Measurements from ENCODE around the gene MAPK8IP2.
"Not testable (repeated sequence)": the region's sequence is repeated elsewhere in the genome, so short reads cannot be mapped to it uniquely, and the experiment has no call there.

Gene MAPK8IP2

DNA sequence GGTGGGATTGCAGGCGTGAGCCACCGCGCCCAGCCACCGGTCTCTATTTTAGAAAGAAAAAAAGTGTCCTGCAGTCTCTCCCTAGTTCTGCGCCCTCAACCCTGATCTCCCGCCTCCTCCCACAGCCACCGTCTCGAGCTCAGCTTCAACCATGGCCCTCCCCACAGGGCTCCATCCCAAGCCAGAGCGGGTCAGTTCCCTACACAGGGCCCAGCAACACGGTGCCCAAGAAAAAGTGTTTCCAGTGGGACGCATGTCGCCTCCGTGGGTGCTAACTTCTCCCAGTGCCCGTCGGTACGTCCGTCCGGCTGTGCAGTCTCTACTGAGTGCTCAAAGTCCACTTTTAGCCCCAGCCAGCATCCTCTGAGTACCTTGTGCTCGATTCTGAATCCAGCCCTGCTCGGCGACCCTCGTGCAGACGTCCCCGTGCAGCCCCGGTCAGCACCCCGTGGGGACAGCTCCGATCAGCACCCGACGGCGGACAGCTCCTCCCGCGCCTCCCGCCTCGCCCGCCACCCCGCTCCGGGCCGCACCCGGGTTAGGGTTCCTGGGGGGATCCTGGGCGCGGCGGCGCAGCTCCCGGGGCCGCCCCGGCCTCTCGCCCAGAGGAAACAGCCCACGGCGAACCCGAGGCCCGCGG is 657 bp upstream of the MAPK8IP2 start:
- DNase-seq (ENCODE audit: low read depth in 3 of 3, low spot score in 1 of 3), result peak in 2 of 3 donors; percentile 30 to 52

- DNase-seq (ENCODE audit: low read depth in 3 of 3, low spot score in 1 of 3), result no peak
These were observed 525 bp downstream of the MAPK8IP2 start for GRCh38 chr22:50600967-50601668.

GRCh38 chr22:50601669-50602337 is 1.2 kb downstream of the MAPK8IP2 start:
- DNase-seq (ENCODE audit: low read depth in 3 of 3, low spot score in 1 of 3), result no peak

GRCh38 chr22:50602338-50602700 is 1.7 kb downstream of the MAPK8IP2 start:
- no peak for DNase-seq (ENCODE audit: low read depth in 3 of 3, low spot score in 1 of 3)

DNA sequence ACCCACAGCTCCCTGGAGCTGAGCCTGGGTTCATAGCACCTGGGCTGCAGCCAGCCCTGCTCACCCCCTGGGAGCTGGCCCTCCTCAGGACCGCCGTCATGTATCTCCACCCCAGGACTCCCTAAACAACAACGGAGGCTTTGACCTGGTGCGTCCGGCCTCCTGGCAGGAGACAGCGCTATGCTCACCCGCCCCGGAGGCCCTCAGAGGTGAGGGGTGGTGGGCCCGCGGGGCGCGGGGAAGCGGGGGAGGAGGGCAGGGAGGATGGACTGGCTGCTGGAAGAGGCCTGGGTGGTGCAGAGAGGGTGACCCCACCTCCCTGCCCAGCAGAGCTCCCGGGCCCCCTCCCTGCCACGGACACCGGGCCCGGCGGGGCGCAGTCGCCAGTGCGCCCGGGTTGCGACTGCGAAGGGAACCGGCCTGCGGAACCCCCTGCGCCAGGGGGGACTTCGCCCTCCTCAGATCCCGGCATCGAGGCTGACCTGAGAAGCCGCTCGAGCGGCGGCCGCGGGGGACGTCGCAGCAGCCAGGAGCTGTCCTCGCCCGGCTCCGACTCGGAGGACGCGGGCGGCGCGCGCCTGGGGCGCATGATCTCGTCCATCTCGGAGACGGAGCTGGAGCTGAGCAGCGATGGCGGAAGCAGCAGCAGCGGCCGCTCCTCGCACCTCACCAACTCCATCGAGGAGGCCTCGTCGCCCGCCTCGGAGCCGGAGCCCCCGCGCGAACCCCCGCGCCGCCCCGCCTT is 3.1 kb downstream of the MAPK8IP2 start:
- no peak for DNase-seq (ENCODE audit: low read depth in 3 of 3, low spot score in 1 of 3)

DNA sequence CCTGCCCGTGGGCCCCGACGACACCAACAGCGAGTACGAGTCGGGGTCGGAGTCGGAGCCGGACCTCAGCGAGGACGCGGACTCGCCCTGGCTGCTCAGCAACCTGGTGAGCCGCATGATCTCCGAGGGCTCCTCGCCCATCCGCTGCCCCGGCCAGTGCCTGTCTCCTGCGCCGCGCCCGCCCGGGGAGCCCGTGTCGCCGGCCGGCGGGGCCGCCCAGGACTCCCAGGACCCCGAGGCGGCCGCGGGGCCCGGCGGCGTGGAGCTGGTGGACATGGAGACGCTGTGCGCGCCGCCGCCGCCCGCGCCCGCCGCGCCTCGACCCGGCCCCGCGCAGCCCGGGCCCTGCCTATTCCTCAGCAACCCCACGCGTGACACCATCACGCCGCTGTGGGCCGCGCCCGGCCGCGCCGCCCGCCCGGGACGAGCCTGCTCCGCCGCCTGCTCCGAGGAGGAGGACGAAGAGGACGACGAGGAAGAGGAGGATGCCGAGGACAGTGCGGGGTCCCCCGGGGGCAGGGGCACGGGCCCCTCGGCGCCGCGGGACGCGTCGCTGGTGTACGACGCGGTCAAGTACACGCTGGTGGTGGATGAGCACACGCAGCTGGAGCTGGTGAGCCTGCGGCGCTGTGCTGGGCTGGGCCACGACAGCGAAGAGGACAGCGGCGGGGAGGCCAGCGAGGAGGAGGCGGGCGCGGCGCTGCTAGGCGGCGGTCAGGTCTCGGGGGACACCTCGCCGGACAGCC is 3.8 kb downstream of the MAPK8IP2 start:
- DNase-seq (ENCODE audit: low read depth in 3 of 3, low spot score in 1 of 3), result no peak

DNA sequence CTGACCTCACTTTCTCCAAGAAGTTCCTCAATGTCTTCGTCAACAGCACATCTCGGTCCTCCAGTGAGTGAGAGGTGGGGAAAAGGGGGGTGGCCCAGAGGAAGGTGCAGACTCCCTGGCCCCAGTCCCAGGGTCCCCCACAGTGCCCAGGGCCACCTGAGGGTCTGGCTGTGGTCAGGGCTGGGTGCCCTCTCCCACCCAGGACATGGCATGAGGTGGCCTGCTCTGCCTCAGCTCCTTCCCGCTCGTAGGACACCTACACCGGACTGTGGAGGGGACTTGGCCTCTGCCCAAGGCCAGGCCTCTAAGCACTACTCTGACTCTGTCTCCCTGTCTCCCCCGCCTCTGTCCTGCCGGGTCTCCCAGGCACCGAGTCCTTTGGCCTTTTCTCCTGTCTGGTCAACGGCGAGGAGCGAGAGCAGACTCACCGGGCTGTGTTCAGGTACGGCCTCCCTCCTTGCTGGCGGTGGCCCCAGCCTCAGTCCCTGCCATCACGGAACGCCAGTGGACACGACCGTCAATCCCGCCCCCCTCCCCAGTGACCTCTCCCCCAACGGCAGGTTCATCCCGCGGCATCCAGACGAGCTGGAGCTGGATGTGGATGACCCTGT is 4.5 kb downstream of the MAPK8IP2 start:
- DNase-seq (ENCODE audit: low read depth in 3 of 3, low spot score in 1 of 3), result no peak

DNA sequence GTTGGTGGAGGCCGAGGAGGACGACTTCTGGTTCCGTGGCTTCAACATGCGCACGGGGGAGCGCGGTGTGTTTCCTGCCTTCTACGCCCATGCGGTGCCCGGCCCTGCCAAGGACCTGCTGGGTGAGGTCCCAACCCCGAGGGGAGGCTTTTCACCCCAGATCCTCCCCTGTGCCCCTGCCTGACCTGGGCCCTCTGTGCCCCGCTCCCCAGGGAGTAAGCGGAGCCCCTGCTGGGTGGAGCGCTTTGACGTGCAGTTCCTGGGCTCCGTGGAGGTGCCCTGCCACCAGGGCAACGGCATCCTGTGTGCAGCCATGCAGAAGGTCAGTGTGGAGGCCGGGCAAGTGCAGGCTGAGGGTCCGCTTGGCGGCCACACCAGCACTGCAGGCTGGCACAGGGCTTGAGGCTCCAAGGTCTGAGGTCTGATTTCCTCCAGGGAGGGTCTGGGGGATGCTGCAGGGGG is 5.1 kb downstream of the MAPK8IP2 start:
- DNase-seq (ENCODE audit: low read depth in 3 of 3, low spot score in 1 of 3), result no peak

DNA sequence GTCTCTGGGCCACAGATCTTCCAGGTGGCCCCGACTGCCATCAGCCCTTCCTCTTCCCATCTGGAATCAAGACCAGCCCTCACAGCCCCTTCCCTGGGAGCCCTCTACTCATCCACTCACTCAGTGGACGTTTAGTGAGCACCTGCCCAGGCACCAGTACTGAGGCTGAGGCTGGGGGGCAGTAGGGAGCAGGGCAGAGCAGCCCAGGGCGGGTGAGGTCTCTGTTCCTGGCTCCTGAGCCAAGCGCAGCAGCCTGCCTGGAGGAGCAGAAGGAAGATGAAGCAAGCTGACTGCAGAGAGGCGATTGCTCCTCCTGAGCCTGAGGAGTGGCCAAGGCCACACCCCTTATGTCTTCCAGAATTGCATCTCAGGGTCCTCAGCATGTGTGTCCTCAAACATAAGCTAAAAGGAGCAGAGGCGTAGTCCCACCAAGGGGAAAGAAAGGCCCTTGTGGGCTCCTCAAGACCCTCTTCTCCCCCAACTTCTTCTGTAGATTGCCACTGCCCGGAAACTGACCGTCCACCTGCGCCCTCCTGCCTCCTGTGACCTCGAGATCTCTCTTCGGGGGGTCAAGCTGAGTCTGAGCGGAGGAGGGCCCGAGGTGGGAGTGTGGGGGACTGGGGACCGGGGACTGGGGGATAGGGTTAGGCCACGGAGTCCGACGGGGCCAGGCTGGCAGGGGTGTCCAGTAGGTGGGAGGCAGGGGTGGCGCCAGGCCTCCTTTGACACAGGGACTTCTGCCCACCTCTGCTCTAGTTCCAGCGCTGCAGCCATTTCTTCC is 5.8 kb downstream of the MAPK8IP2 start:
- DNase-seq (ENCODE audit: low read depth in 3 of 3, low spot score in 1 of 3), result no peak

- no peak for DNase-seq (ENCODE audit: low read depth in 3 of 3, low spot score in 1 of 3)
These were observed 6.5 kb downstream of the MAPK8IP2 start for GRCh38 chr22:50606946-50607658.

- no peak for DNase-seq (ENCODE audit: low read depth in 3 of 3, low spot score in 1 of 3)
These were observed 7.0 kb downstream of the MAPK8IP2 start for GRCh38 chr22:50607659-50608020.

DNA sequence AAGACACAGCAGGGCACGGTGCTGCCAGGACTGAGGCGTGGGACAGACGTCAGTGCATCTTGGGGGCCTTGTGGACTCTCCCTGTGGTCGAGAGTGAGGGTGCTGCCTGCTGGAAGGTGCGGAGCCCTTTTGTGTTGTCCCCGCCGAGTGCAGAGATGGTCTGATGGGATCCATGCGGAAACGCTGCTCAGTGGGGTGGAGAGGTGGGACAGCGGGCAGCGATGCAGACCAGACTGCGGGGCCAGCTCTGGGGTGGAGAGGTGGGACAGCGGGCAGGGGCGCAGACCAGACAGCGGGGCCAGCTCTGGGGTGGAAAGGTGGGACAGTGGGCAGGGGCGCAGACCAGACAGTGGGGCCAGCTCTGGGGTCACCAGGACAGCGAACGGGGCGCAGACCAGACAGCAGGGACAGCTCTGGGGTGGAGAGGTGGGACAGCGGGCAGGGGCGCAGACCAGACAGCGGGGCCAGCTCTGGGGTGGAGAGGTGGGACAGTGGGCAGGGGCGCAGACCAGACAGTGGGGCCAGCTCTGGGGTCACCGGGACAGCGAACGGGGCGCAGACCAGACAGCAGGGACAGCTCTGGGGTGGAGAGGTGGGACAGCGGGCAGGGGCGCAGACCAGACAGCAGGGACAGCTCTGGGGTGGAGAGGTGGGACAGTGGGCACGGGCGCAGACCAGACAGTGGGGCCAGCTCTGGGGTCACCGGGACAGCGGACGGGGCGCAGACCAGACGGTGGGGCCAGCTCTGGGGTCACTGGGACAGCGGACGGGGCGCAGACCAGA is 7.7 kb downstream of the MAPK8IP2 start:
- DNase-seq (ENCODE audit: low read depth in 3 of 3, low spot score in 1 of 3), result not testable (repeated sequence)

DNA sequence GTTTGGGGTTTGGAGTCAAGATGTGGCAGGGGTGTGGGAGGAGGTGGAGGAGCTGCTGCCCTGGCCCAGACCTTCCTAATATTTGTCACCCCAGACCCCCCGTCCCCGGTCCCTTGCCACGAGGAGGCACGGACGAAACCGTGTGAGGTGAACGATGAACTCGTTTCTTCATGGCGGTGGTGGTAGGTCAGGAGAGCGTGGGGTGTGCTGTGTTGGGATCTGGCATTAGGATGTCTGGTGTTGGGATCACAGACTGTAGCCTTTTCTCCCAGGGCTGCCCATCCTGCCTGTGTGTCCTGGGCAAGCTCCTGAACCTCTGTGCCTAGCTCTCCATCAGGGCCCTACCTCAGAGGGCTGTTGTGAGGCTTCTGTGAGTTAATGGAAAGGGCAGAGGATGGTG is 8.4 kb downstream of the MAPK8IP2 start:
- DNase-seq (ENCODE audit: low read depth in 3 of 3, low spot score in 1 of 3), result no peak

- no peak for DNase-seq (ENCODE audit: low read depth in 3 of 3, low spot score in 1 of 3)
These were observed 9.0 kb downstream of the MAPK8IP2 start for GRCh38 chr22:50609599-50609998.

GRCh38 chr22:50610041-50610451 is 9.5 kb downstream of the MAPK8IP2 start:
- DNase-seq (ENCODE audit: low read depth in 3 of 3, low spot score in 1 of 3), result no peak

DNA sequence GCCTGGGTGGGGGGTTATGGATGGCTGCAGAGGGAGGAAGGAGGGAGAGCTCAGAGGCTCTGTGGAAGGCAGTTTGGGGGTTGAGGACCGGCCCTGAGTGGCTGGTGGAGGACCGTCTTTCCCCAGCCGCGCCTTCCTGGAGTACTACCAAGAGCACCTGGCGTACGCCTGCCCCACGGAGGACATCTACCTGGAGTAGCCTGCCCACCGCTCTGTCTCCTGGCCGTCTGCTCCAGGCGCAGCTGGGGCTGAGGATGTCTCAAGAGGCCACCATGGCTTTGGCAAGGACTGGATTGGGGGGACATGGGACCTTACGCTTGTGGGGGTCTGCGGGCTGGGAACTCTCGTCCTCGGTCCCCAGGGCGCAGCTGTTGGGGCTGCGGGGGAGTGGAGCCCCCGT is 10.0 kb downstream of the MAPK8IP2 start:
- DNase-seq (ENCODE audit: low read depth in 3 of 3, low spot score in 1 of 3), result no peak

DNA sequence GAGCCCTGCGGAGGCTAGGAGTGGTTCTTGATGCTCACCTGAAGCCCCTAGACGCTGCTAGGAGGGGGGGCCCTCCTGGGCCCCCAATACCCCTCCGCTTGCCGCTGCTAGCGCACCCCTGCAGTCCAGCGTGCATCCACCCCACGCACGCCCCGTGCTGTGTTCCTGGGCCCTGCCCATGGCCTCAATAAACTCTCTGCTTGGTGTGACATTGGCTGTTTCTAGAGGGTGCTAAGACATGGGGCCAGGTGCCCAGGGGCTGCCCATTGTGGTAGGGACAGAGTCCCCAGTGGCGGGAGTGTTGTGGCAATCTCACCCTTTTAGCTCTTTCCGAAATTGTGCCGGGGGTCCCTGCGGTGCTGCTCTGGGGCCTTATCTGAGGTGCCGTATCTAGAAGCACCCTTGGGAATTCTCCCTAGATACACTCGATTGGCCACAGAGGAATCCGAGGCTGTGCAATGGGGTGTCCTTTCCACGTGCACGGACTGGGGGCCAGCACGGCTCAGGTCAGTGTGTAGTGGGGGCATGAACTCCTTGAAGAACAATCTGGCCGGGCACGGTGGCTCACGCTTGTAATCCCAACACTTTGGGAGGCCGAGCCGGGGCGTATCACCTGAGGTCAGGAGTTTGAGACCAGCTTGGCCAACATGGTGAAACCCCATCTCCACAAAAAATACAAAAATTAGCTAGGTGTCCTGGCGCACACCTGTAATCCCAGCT is 10.9 kb downstream of the MAPK8IP2 start:
- no peak for DNase-seq (ENCODE audit: low read depth in 3 of 3, low spot score in 1 of 3)

DNA sequence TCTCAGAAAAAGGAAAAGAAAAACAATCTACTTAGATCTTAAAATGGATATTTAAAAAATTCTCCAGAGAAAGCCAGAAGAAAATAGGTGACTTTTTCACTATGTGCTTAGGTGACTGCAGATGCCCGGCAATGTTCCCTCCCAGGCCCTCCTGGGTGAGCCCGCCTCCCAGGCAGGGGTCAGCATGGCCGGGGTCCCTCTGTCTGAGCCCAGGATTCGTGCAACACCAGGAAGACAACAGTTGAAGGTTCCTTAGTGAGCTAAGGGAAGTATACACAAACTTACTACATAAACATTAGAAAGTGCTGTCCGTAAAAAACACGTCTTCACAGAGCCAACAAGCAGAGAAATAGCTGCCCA is 11.6 kb downstream of the MAPK8IP2 start:
- DNase-seq (ENCODE audit: low read depth in 3 of 3, low spot score in 1 of 3), result no peak
